ENCODE results near the gene MKLN1. TPM values are rescaled to one million over a fixed set of nuclear protein-coding genes. Genes with fewer than 3 reads are reported as not detected.

MKLN1 gene
- total RNA-seq, 2 experiments from 2014 or later = 38.5 TPM

DNA sequence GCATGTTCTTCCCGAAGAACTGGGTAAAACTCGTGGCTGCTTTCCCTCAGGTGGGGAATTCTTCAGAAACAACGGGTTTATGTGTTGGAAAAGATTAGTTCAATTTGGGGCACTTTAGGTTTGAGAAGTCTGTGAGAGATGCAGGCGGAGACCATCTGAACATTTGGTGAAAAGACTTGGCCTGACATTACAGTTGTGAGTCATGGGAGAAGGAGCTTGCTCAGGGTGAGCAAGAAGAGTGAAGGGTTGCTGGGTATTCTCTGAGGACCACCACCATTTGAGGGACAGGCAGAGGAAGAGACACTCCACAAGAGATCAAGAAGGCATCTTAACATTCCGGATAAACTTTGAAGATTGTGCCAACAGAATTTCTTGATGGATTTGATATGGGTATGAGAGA, 140.1 kb downstream of the MKLN1 start:
- DNase-seq (no peak), ATAC-seq (no peak)
- Mint-ChIP-seq H3K36me3 (ENCODE audit: low read depth) (peaks cover 38% of the 10 kb centered on the region), H3K9me3 (no peaks in the 10 kb centered on the region), H3K4me1 (ENCODE audit: low read depth) (no peaks in the 10 kb centered on the region), H3K27me3 (no peaks in the 10 kb centered on the region), H3K27ac (no peak overlapping the region), H3K4me3 (no peak overlapping the region)
- intact Hi-C loops (cut with micrococcal nuclease) = no loop called here
- TF ChIP-seq, protein P1, sequence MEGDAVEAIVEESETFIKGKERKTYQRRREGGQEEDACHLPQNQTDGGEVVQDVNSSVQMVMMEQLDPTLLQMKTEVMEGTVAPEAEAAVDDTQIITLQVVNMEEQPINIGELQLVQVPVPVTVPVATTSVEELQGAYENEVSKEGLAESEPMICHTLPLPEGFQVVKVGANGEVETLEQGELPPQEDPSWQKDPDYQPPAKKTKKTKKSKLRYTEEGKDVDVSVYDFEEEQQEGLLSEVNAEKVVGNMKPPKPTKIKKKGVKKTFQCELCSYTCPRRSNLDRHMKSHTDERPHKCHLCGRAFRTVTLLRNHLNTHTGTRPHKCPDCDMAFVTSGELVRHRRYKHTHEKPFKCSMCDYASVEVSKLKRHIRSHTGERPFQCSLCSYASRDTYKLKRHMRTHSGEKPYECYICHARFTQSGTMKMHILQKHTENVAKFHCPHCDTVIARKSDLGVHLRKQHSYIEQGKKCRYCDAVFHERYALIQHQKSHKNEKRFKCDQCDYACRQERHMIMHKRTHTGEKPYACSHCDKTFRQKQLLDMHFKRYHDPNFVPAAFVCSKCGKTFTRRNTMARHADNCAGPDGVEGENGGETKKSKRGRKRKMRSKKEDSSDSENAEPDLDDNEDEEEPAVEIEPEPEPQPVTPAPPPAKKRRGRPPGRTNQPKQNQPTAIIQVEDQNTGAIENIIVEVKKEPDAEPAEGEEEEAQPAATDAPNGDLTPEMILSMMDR (IDR thresholded peaks at IDR 0.05) = no peak
- CTCF ChIA-PET = no interaction called here
- POLR2A ChIA-PET = no interaction called here

- DNase-seq (no peak), ATAC-seq (no peak)
- H3K4me3 Mint-ChIP-seq = no peak overlapping the region
- H3K9me3 Mint-ChIP-seq = no peaks in the 10 kb centered on the region
- POLR2A ChIA-PET = no interaction called here
- no peaks in the 10 kb centered on the region for H3K27me3 Mint-ChIP-seq
- intact Hi-C loops (cut with micrococcal nuclease) = no loop called here
- peaks cover 41% of the 10 kb centered on the region for H3K36me3 Mint-ChIP-seq (ENCODE audit: low read depth)
- TF ChIP-seq, protein P1 (IDR thresholded peaks at IDR 0.05) = no peak
- CTCF ChIA-PET = interaction anchor here (1.2 kb wide), 1 partner anchor 16 kb away, joined by 3 read pairs; no protein-coding TSS in a partner anchor
- no peak overlapping the region for H3K27ac Mint-ChIP-seq
- no peaks in the 10 kb centered on the region for H3K4me1 Mint-ChIP-seq (ENCODE audit: low read depth)
Observed at GRCh38 chr7:131471250-131472004, 143.8 kb downstream of the MKLN1 start.

DNA sequence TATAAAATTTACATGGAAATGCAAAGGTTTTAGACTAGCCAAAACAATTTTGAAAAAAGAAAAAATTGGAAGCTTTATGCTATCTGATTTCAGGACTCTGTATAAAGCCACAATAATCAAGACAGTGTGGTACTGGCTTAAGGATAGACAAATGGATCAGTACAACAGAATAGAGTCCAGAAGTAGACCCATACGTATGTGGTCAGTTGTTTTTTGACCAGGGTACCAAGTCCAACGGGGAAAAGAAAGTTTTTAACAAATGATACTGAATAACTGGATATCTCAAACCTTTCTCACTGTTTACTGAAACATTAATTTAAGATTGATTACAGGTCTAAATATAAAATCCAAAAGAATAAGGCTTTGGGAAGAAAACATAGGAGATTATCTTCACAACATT, 149.1 kb downstream of the MKLN1 start:
- DNase-seq = no peak
- ATAC-seq = no peak
- H3K27me3 Mint-ChIP-seq = no peaks in the 10 kb centered on the region
- POLR2A ChIA-PET = interaction anchor here (0.6 to 1.1 kb wide), 2 partner anchors 24 to 438 kb away, joined by 3 to 4 read pairs; no protein-coding TSS in a partner anchor
- intact Hi-C loops (cut with micrococcal nuclease) = no loop called here
- no peak overlapping the region for H3K4me3 Mint-ChIP-seq
- H3K36me3 Mint-ChIP-seq (ENCODE audit: low read depth) = peaks cover 23% of the 10 kb centered on the region
- no peaks in the 10 kb centered on the region for H3K9me3 Mint-ChIP-seq
- CTCF ChIA-PET = no interaction called here
- TF ChIP-seq, protein P1 (IDR thresholded peaks at IDR 0.05) = no peak
- H3K27ac Mint-ChIP-seq = no peak overlapping the region
- H3K4me1 Mint-ChIP-seq (ENCODE audit: low read depth) = no peaks in the 10 kb centered on the region

GRCh38 chr7:131480384-131481315, 153.0 kb downstream of the MKLN1 start:
- ATAC-seq (no peak), DNase-seq (no peak)
- ChIA-PET CTCF (no interaction called here), POLR2A (no interaction called here)
- intact Hi-C loops (cut with micrococcal nuclease) = no loop called here
- H3K36me3 Mint-ChIP-seq (ENCODE audit: low read depth) = peaks cover 6% of the 10 kb centered on the region
- no peak overlapping the region for H3K27ac Mint-ChIP-seq
- H3K4me1 Mint-ChIP-seq (ENCODE audit: low read depth) = no peaks in the 10 kb centered on the region
- no peaks in the 10 kb centered on the region for H3K27me3 Mint-ChIP-seq
- TF ChIP-seq, protein P1 (IDR thresholded peaks at IDR 0.05) = no peak
- H3K4me3 Mint-ChIP-seq = no peak overlapping the region
- no peaks in the 10 kb centered on the region for H3K9me3 Mint-ChIP-seq

Measured in activated CD8-positive, alpha-beta T cell treated with anti-CD3 and anti-CD28 coated beads for 36 hours (primary cell).